ENCODE results near the gene CAB39.

Gene CAB39

DNA sequence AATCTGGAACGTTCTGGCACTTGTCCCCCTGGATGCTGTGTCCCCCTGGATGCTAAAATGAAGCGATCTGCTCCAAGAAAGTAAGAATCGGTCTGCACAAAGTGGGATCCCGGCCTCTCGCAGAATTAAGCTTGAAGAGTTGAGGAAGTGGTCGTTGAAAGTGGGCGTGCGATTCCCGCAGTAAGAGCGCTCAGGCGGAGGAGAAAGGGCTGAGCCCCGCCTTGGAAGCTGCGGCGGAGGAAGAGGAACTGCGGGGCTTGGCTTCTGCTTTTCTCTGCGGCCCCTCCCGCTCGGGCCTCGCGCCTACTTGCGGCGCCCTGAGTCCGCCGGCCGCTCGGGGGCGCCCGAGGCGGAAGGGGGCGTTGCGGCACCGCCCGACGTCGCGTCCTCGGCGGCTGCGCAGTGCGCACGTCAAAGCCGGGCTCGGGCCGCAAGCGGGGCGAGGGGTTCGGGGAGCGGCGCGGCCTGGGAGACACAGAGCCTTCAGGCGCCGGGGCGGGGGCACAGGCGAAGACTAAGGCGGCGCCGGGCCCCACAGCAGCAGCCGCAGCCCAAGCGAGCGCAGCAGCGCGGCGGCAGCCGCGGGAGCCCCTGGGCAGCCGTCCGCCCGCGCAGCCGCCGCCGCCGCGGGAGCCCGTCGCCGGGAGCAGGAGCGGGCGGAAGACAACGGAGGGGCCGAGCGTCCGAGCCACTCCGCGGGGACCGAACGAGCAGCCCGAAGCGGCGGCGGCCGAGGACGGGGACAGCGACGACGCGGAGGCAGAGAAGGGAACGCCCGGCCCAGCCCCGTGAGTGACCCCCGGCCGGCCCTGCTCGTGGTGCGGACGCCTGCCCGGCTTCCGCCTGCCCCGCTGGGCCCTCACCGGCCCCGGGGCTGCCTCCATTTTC is at the start of gene CAB39:
Gene CAB39, plus strand, starts transcription at position 400 of the 888 bp plus-strand sequence. CDS start 47,160 bp downstream, outside the sequence.
- peak; percentile 75 for DNase-seq

DNA sequence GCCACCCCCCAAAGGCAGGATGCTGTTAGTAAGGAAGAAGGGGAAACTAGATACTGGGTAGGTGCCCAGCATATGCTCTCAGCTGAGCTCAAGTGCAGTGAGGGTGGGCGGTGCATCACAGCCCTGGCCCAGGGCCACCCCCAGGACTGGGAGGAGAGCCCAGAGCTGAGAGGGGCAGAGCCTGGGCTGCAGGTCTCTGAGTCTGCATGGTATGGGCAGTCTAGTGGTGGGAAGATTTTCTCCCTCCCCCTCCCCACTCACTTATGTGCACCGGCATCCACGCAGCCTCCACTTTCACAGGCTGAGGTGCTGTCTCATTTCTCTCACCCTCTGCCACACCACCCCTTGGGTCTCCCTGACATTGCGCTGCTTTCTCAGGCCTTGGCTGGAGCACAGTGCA is 48.5 kb upstream of the CAB39 start:
- peak; percentile 22 for DNase-seq

DNA sequence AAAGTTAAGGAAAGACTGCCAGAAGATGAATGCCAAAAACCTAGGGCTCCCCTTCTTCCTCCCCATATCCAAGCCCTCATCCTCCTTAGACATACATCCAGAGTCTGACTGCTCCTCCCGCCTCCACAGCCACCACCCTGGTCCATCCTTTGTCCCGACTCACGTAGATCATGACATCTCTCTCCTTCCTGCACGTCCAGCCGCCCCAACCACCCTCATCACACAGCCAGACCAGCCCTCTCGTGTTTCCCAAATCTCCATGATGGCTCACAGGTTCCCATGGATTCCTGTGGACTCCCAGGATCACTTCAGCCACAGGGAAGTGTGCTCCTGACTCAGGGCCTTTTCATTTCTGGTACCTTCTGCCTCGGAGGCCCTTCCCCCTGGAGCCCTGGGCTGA is 47.8 kb upstream of the CAB39 start:
- DNase-seq: no peak

DNA sequence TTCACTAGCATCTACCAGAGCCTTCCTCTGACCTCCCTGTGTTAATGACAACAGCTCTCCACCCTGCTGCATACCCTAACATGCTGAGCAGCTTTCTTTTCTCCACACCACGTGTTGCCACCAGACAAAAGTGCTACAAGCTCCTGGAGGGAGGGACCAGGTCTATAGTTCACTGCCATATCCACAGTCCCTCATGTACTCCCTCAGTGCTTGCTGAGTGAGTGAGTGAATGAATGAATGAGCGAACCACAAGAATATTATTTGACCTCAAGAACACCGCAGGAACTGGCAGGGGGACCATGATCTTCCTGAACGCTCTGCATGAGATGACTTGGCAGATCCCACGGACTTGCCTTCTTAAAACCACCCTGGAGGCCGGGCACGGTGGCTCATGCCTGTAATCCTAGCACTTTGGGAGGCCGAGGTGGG is 47.4 kb upstream of the CAB39 start:
- no peak for DNase-seq

DNA sequence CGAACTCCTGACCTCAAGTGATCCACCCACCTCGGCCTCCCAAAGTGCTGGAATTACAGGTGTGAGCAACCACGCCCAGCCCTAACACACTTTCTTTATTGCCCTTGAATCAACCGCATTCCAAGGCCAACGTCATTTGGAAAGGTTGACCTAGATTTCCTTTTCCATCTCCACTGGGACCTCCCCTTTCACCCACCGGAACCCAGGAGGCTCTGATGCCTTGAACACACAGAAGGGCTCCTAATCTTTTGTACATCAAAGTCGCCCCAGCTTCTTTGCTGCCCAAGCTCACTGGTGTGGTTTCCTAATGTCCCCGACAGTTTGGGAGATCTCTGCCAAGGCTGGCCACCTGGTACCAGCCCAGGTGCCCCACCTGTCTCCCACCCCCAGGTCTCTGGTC is 46.2 kb upstream of the CAB39 start:
- DNase-seq: no peak

DNA sequence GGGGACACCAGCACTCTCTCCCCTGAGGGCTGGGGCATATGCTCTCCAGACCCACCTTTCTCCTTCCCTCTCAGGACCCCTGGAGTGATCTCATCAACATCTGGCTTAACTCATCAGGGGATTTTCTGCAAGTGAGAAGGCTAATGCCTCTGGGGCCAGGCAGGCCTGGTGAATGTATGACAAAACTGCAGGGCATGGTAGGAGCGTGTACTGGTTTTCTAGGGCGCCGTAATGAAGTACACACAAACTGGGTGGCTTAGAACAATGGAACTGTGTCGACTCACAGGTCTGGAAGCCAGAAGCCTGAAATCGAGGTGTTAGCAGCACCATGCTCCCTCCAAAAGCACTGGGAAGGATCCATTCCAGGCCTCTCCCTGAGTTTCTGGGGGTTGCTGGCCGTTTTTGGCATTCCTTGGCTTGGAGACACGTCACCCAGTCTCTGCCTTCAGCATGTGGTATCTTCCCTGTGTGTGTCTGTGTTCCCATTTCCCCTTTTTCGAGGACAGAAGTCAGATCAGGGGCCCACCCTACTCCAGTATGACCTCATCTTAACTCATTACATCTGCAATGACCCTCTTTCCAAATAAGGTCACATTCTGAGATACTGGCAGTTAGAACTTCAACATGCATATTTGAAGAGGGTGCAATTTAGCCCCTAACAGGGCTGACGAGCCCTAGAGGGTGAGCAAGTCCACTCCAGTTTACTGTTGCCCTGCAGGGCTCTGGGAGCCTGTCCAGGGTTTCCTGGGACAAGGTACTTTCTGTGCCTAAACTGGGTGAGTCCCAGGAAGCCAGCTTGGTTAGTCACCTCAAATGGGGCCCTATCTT is 45.5 kb upstream of the CAB39 start:
- DNase-seq: no peak

DNA sequence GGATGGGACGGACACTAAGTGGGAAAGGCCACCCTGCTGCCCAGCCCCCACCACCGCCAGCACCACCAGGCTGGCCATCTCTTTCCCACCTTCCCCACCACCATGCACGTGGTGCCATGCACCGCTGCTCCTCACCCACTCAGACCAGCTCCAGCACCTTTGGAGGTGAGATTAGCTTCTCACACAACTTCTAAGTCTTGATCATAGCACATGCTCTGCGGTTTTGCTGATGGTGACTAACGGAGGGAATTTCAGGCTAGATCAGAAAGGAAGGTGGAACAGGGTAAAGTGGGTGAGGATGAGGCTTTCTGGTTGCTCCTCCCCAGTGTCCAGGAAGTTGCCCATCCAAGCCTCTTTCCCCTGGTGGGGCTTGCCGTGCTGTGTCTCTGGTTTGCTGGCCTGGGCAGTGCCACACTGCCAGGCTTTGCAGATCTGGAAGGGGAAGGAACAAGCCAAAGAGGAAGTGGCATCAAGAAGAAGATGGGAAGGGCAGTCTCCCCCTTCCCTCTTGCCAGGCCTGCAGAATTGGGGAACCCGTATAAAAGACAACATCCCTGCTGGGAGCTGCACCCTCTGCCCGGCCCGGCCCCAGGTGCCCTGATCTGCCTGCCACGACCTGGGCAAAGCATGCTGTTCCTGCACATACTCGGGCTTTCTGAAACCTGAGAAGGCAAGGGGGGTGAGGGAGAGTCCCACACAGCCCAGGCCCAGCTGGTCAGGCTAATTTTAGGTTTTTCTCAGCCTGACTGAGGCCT is 44.3 kb upstream of the CAB39 start:
- DNase-seq: no peak

DNA sequence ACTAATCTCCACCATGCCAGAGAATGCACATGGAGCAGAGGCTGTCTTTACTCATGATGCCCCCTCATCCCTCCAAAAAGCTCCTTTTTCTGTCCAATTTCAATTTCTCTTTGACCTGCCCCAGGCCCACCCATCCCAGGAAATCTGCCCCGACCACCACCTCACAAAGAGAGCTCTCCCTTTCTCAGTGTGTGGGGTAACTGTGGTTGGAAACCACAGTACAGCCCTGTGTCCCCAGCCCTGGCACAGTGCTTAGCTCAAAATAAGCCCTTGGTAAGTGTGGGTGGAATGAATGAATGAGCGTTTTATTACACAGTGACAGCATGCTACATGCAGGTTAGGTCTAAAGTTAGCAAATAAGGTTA is 43.7 kb upstream of the CAB39 start:
- DNase-seq: no peak

DNA sequence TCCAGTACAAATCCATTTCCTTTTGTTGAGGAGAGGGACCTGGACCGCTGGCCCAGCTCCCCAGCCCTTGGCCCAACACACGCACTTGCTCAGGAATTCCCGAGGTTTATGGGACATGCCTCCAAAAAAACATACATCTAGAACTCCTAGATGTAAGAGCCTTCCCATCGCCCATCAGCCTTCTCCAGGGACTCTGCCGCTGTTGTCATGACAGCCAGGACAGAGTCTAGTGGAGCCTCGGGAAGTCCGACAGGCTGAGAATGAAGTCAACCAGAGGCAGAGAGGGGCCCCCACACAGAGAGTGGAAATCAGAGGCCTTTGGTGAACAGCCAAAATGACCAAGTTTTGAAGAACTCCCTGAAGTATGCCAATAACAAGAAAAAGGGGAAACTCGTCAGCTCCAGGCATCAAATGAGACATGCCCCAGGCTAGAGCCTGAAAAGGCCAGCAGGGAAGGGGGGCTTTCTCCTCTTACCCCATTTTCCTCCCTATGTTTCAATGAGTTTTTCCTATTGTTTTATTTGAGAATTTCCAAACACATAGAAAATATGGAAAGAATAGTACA is 43.2 kb upstream of the CAB39 start:
- DNase-seq: no peak

DNA sequence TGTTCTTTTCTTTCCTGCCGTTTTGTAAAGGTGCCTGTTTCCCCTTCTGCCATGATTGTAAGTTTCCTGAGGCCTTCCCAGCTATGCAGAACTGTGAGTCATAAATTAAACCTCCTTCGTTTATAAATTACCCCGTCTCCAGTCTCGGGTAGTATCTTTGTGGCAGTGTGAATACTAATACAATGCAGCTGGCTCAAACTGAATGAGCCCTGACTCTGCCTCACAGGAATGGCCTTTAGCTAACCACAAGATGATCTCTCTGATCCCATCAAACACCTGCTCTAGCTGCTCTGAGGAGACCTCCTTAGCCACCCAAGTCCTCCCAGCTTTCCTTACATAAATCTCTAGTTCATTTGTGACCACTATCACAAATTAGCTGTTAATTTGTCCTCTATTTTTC is 41.5 kb upstream of the CAB39 start:
- no peak for DNase-seq

DNA sequence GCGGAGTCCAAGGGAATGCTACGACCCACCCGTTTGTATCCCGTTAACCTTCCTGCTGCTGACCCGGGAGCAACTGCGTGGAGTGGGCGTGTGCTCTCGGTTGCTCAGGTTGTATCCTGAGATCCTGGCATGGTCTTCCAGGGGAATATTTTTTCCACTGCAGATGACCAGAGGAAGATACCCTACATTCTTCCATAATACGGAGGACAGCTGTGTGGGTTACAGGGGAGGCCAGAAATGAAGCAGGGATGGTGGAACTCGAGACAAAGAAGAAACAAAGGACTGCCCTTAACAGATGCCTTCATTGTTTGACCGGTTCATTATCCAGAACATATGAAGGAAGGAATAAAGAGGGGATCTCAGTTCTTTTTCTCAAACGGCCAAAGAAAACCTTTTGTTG is 39.8 kb upstream of the CAB39 start:
- no peak for DNase-seq

DNA sequence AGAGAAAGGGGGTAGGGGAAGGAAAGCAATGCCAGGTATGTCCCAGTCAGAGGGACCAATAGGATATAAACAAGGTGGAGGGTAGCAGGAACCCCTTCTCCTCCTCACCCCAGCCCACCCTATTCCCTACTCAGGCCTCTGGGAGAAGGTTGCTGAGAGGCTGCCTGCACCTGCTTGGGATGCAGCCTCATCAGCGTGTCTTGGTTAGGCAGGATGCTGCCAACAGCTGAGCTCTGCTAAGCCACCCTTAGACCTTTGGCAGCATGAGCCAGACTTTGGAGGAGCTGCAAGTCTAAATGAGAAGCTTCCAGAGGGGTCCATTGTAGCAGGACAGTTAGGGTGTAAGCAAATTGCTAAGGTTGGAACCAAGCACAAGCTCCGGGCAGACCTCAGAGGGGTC is 38.2 kb upstream of the CAB39 start:
- DNase-seq: no peak

DNA sequence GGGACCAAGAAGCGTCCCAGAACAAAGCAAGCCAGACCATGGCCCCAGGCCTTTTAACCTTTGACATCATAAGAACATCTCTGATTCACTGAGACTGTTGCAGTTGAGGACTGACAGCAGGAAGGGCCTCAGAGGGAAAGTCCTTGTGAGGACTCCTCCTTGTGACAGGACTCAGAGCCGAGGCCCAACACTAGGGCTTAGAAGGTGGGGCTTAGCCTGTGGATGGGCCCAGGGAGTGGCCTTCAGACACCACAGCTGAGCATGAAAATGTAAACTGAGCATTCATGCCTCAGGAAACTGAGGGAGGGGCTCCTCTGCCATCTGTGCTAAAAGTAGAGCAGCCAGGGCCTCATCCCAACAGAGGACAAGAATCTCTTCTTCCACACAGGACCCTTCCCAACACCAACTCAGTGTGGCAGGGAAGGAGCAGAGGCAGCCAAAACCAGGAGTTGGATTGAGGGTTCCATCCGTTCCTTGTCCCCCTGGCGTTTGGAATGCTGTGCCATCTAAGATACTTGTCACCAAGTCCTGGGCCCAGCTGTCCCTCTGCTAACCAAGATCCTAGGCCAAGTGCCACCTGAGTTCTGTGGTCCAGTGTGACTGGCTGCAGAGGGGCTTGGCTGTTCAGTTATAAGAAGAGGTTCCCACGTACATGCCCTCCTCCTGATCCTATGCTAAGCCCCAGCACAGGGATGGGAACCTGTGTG is 37.5 kb upstream of the CAB39 start:
- no peak for DNase-seq

DNA sequence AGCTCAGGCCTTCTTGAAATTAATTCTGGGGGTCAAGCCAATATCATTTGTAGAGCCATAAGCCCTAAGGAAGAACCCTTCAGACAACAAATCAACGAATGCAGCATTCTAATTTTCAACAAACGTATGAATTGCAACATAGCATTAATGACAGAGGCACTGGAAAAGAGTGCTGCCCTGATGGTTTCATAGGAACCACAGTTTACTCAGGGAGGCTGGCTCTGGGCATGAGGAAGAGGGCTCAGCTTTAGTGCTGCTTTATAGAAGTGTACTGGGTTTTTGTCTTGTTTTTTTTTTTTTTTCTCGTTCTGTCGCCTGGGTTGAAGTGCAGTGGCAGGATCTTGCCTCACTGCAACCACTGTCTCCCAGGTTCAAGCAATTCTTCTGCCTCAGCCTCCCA is 36.1 kb upstream of the CAB39 start:
- DNase-seq: no peak

DNA sequence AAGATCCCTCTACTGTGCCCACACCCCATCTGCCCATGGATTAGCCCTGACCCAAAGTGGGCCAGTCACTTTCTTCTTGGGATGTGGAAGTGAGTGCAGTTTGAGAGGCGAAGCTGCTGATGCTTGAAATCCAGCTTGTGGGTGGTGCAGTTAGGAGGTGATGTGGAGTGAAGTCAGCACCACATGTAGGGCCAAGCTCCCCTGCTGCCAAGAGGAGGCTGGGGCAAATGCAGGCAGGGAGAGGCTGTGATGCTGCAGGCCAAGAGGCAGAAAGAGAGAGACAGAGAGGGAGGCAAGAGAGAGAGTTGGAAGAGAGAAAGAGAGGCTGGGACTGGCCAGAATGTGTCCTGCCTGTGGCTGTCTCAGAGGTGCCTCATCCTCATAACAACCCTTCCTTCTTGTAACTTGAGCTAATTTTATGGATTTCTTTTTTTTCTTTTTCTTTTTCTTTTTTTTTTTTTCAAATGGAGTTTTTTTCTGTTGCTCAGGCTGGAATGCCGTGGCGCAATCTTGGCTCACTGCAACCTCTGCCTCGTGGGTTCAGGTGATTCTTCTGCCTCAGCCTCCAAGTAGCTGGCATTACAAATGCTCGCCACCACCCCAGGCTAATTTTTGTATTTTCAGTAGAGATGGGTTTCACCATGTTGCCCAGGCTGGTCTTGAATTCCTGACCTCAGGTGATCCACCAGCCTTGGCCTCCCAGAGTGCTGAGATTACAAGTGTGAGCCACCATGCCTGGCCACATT is 35.3 kb upstream of the CAB39 start:
- DNase-seq: no peak

DNA sequence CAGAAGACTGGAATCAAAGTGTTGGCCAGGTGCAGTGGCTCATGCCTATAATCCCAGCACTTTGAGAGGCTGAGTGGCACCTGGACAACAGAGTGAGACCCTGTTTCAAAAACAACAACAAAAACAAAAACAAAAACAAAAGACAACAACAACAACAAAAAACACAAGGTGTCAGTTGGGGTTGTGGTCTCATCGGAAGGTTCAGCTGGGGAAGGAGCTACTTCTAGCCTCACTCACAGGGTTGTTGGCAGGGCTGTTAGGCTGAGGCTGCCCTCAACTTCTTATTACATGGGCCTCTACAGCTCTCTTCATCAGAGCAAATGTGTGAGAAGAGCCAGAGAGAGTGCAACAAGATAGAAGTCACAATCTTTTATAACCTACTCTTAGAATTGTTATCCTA is 34.6 kb upstream of the CAB39 start:
- no peak for DNase-seq

DNA sequence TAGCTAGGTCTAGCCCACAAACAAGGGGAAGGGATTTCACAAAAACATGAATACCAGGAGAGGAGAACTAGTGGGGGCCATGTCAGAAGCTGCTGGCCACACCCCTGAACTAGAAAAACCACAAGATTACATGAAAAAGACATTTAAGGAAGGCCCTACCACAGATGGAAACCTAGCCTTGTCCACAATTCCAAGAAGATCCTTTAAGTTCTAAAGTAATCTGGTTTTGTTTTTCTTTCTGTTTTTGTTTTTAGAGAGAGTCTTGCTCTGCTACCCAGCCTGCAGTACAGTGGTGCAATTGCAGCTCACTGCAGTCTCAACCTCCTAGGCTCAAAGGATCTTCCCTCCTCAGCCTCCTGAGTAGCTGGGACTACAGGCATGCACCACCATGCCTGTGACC is 34.2 kb upstream of the CAB39 start:
- DNase-seq: no peak

DNA sequence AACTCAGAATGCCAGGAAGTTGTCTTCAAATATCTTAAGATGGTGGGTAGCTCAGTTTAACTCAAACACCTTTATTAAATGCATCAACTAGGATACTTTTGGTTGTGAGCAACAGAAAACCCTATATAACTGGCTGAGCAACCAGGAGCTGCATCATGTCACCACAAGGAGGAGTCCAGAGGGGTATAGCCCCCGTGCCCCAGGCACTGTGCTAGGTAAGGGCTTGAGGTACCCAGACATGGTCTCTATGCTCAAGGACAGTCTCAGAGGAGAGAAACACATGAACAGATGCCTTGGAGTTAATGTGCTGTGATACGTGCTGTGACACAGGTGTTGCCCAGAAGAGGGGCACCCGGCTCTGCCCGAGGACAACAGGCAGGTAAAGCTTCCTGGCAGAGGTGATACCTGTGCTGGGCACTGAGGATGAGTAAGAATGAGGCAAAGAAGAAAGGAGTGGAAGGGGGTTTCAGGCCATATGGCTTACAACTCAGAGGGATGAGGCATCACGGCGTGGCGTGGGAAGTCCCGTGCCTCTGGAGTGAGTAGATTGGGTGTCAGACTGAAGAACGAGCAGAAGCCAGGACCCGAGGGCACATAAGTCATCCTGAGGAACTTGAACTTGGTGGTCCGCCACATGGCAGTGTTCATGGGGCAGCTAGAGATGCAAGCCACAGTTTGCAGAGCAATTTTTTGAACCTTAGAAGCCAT is 32.0 kb upstream of the CAB39 start:
- no peak for DNase-seq

DNA sequence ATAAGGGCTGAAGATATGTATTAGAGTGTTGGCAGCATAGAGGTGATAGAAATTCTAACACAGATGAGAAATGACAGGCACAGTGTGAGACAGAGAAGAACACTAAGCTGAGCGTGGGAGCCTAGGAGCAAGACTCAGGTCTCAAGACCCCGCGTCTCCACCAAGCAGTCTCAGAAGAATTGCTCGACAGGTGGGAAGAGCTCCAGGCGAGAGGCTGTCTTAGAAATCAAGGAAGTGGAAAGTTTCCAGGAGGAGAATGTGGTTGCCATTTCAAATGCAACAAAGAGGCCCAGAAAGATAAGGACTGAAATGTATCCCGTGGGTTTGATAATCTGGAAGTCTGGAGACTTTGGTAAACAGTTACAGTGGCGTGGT is 31.5 kb upstream of the CAB39 start:
- no peak for DNase-seq

DNA sequence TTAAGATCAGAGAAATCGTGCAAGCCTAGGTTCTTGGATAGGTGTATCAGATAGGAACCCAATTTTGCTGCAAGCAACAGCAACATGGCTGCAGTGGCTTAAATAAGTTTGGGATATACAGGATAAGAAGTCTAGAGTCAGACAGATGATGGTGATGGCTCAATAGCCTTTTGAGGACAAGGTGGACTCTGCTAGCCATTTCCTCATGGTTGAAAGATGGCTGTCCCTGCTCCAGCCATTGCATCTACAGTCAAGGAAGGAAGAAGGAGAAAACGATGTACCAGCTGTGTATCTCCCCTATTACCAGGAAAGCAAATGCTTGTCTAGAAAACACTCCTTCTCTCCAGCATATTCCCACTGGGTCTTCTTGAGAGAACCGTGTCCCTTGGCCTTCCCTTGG is 30.1 kb upstream of the CAB39 start:
- no peak for DNase-seq
